ENCODE measurements around the gene ZBP1.

ZBP1 gene

GRCh38 chr20:57573242-57573641, 47.0 kb downstream of the ZBP1 start:
- no peak overlapping the region for H3K14ac ChIP-seq (ENCODE audit: low read length)
- H3K4ac ChIP-seq (ENCODE audit: low read length), result no peak overlapping the region
- no peak overlapping the region for H4K91ac ChIP-seq (ENCODE audit: low read depth, low read length, poor library complexity)
- H2AK5ac ChIP-seq (ENCODE audit: low read depth, low read length), result no peak overlapping the region
- H3K4me1 ChIP-seq (ENCODE audit: control insufficient read depth in 2 of 2, insufficient read depth in 1 of 2, low read depth in 1 of 2, low read length in 2 of 2), result peaks cover 0 to 3% of the 10 kb centered on the region in 2 donors
- no peak overlapping the region for H3K27ac ChIP-seq (replicated peaks; ENCODE audit: low read length)
- H2BK12ac ChIP-seq (ENCODE audit: low read length), result no peak overlapping the region
- H2BK120ac ChIP-seq (ENCODE audit: low read depth, low read length), result no peak overlapping the region
- H3K9me3 ChIP-seq (replicated peaks in 1 of 2; ENCODE audit: control insufficient read depth in 2 of 2, insufficient read depth in 1 of 2, low read depth in 1 of 2, low read length in 2 of 2), result no peaks in the 10 kb centered on the region
- no peak overlapping the region for H2BK15ac ChIP-seq (ENCODE audit: low read length)
- no CpG with 5 or more reads among the region's 12 CpGs for WGBS, 2 donors (ENCODE audit: extremely low coverage in 2 of 2, insufficient read length in 2 of 2, insufficient replicate concordance in 1 of 2)
- H2AFZ ChIP-seq (ENCODE audit: low read length), result no peak overlapping the region
- no peak for DNase-seq (ENCODE audit: low spot score)
- H3K18ac ChIP-seq (ENCODE audit: low read length), result no peak overlapping the region
- no peak overlapping the region for H2BK5ac ChIP-seq (ENCODE audit: low read length)
- H3K27me3 ChIP-seq (ENCODE audit: control insufficient read depth in 3 of 3, insufficient read depth in 3 of 3, low read depth in 1 of 3, low read length in 3 of 3), result peaks cover 0 to 29% (median 0%) of the 10 kb centered on the region in 3 experiments
- H3K79me1 ChIP-seq (ENCODE audit: low read depth, low read length), result no peaks in the 10 kb centered on the region
- no peak overlapping the region for H3K4me2 ChIP-seq (ENCODE audit: insufficient read depth, low read length, poor library complexity, severe bottlenecking)
- no peak overlapping the region for H3K23ac ChIP-seq (ENCODE audit: low read depth, low read length, poor library complexity)
- H3K9ac ChIP-seq (ENCODE audit: low read depth, low read length, poor library complexity), result no peak overlapping the region
- no peaks in the 10 kb centered on the region for H3K36me3 ChIP-seq (replicated peaks in 1 of 2; ENCODE audit: control insufficient read depth in 2 of 2, insufficient read depth in 2 of 2, low read length in 2 of 2)
- H4K8ac ChIP-seq (ENCODE audit: low read depth, low read length), result no peak overlapping the region
- H3K4me3 ChIP-seq (ENCODE audit: low read length in 2 of 2), result no peak overlapping the region

GRCh38 chr20:57571782-57572416, 48.3 kb downstream of the ZBP1 start:
- Histone ChIP-seq H3K4me2 (ENCODE audit: insufficient read depth, low read length, poor library complexity, severe bottlenecking) (no peak overlapping the region), H3K14ac (ENCODE audit: low read length) (no peak overlapping the region), H3K36me3 (replicated peaks in 1 of 2; ENCODE audit: control insufficient read depth in 2 of 2, insufficient read depth in 2 of 2, low read length in 2 of 2) (no peaks in the 10 kb centered on the region), H3K9me3 (replicated peaks in 1 of 2; ENCODE audit: control insufficient read depth in 2 of 2, insufficient read depth in 1 of 2, low read depth in 1 of 2, low read length in 2 of 2) (no peaks in the 10 kb centered on the region), H3K23ac (ENCODE audit: low read depth, low read length, poor library complexity) (no peak overlapping the region), H3K27me3 (ENCODE audit: control insufficient read depth in 3 of 3, insufficient read depth in 3 of 3, low read depth in 1 of 3, low read length in 3 of 3) (peaks cover 0 to 27% (median 0%) of the 10 kb centered on the region in 3 experiments), H2BK15ac (ENCODE audit: low read length) (no peak overlapping the region), H2AFZ (ENCODE audit: low read length) (no peak overlapping the region), H2BK5ac (ENCODE audit: low read length) (no peak overlapping the region), H3K4me3 (ENCODE audit: low read length in 2 of 2) (no peak overlapping the region), H2AK5ac (ENCODE audit: low read depth, low read length) (no peak overlapping the region), H3K79me1 (ENCODE audit: low read depth, low read length) (peaks cover 1% of the 10 kb centered on the region), H2BK12ac (ENCODE audit: low read length) (no peak overlapping the region), H3K27ac (replicated peaks; ENCODE audit: low read length) (no peak overlapping the region), H3K18ac (ENCODE audit: low read length) (no peak overlapping the region), H4K8ac (ENCODE audit: low read depth, low read length) (no peak overlapping the region), H3K4ac (ENCODE audit: low read length) (no peak overlapping the region), H3K4me1 (ENCODE audit: control insufficient read depth in 2 of 2, insufficient read depth in 1 of 2, low read depth in 1 of 2, low read length in 2 of 2) (peaks cover 0 to 3% of the 10 kb centered on the region in 2 donors), H4K91ac (ENCODE audit: low read depth, low read length, poor library complexity) (no peak overlapping the region), H3K9ac (ENCODE audit: low read depth, low read length, poor library complexity) (no peak overlapping the region), H2BK120ac (ENCODE audit: low read depth, low read length) (no peak overlapping the region)
- no peak for DNase-seq (ENCODE audit: low spot score)
- no CpG with 5 or more reads among the region's 3 CpGs for WGBS, 2 donors (ENCODE audit: extremely low coverage in 2 of 2, insufficient read length in 2 of 2, insufficient replicate concordance in 1 of 2)

GRCh38 chr20:57570920-57571319, 49.3 kb downstream of the ZBP1 start:
- Histone ChIP-seq H3K18ac (ENCODE audit: low read length) (no peak overlapping the region), H3K4ac (ENCODE audit: low read length) (no peak overlapping the region), H2AK5ac (ENCODE audit: low read depth, low read length) (no peak overlapping the region), H3K36me3 (replicated peaks in 1 of 2; ENCODE audit: control insufficient read depth in 2 of 2, insufficient read depth in 2 of 2, low read length in 2 of 2) (no peaks in the 10 kb centered on the region), H3K27me3 (ENCODE audit: control insufficient read depth in 3 of 3, insufficient read depth in 3 of 3, low read depth in 1 of 3, low read length in 3 of 3) (peaks cover 0 to 27% (median 0%) of the 10 kb centered on the region in 3 experiments), H3K9ac (ENCODE audit: low read depth, low read length, poor library complexity) (no peak overlapping the region), H3K27ac (replicated peaks; ENCODE audit: low read length) (no peak overlapping the region), H2AFZ (ENCODE audit: low read length) (no peak overlapping the region), H3K4me1 (ENCODE audit: control insufficient read depth in 2 of 2, insufficient read depth in 1 of 2, low read depth in 1 of 2, low read length in 2 of 2) (peaks cover 0 to 3% of the 10 kb centered on the region in 2 donors), H2BK5ac (ENCODE audit: low read length) (no peak overlapping the region), H2BK15ac (ENCODE audit: low read length) (no peak overlapping the region), H2BK120ac (ENCODE audit: low read depth, low read length) (no peak overlapping the region), H3K9me3 (replicated peaks in 1 of 2; ENCODE audit: control insufficient read depth in 2 of 2, insufficient read depth in 1 of 2, low read depth in 1 of 2, low read length in 2 of 2) (no peaks in the 10 kb centered on the region), H3K4me2 (ENCODE audit: insufficient read depth, low read length, poor library complexity, severe bottlenecking) (no peak overlapping the region), H3K14ac (ENCODE audit: low read length) (no peak overlapping the region), H3K4me3 (ENCODE audit: low read length in 2 of 2) (no peak overlapping the region), H4K91ac (ENCODE audit: low read depth, low read length, poor library complexity) (no peak overlapping the region), H4K8ac (ENCODE audit: low read depth, low read length) (no peak overlapping the region), H2BK12ac (ENCODE audit: low read length) (no peak overlapping the region), H3K79me1 (ENCODE audit: low read depth, low read length) (peaks cover 1% of the 10 kb centered on the region), H3K23ac (ENCODE audit: low read depth, low read length, poor library complexity) (no peak overlapping the region)
- no CpG with 5 or more reads among the region's 8 CpGs for WGBS, 2 donors (ENCODE audit: extremely low coverage in 2 of 2, insufficient read length in 2 of 2, insufficient replicate concordance in 1 of 2)
- DNase-seq (ENCODE audit: low spot score), result no peak

GRCh38 chr20:57570145-57570850, 49.9 kb downstream of the ZBP1 start:
- Histone ChIP-seq H2BK5ac (ENCODE audit: low read length) (no peak overlapping the region), H2BK12ac (ENCODE audit: low read length) (no peak overlapping the region), H3K14ac (ENCODE audit: low read length) (no peak overlapping the region), H3K9me3 (replicated peaks in 1 of 2; ENCODE audit: control insufficient read depth in 2 of 2, insufficient read depth in 1 of 2, low read depth in 1 of 2, low read length in 2 of 2) (no peaks in the 10 kb centered on the region), H3K23ac (ENCODE audit: low read depth, low read length, poor library complexity) (no peak overlapping the region), H2BK15ac (ENCODE audit: low read length) (no peak overlapping the region), H4K8ac (ENCODE audit: low read depth, low read length) (peak overlapping the region; percentile 29), H3K4me1 (ENCODE audit: control insufficient read depth in 2 of 2, insufficient read depth in 1 of 2, low read depth in 1 of 2, low read length in 2 of 2) (peaks cover 0 to 3% of the 10 kb centered on the region in 2 donors), H3K27me3 (ENCODE audit: control insufficient read depth in 3 of 3, insufficient read depth in 3 of 3, low read depth in 1 of 3, low read length in 3 of 3) (peaks cover 0 to 24% (median 0%) of the 10 kb centered on the region in 3 experiments), H3K27ac (replicated peaks; ENCODE audit: low read length) (no peak overlapping the region), H3K79me1 (ENCODE audit: low read depth, low read length) (peaks cover 1% of the 10 kb centered on the region), H4K91ac (ENCODE audit: low read depth, low read length, poor library complexity) (no peak overlapping the region), H3K18ac (ENCODE audit: low read length) (no peak overlapping the region), H3K4me2 (ENCODE audit: insufficient read depth, low read length, poor library complexity, severe bottlenecking) (no peak overlapping the region), H2AFZ (ENCODE audit: low read length) (no peak overlapping the region), H3K4ac (ENCODE audit: low read length) (no peak overlapping the region), H3K36me3 (replicated peaks in 1 of 2; ENCODE audit: control insufficient read depth in 2 of 2, insufficient read depth in 2 of 2, low read length in 2 of 2) (no peaks in the 10 kb centered on the region), H3K9ac (ENCODE audit: low read depth, low read length, poor library complexity) (no peak overlapping the region), H2BK120ac (ENCODE audit: low read depth, low read length) (no peak overlapping the region), H2AK5ac (ENCODE audit: low read depth, low read length) (no peak overlapping the region), H3K4me3 (ENCODE audit: low read length in 2 of 2) (no peak overlapping the region)
- no CpG with 5 or more reads among the region's 20 CpGs for WGBS, 2 donors (ENCODE audit: extremely low coverage in 2 of 2, insufficient read length in 2 of 2, insufficient replicate concordance in 1 of 2)
- no peak for DNase-seq (ENCODE audit: low spot score)

All from neuronal stem cell (in vitro differentiated cells).